GM12801 (cell line): ENCODE data around the gene ELFN2.

Experiments used
- CTCF ChIP-seq: IDR thresholded peaks from one replicate; pipeline ENCODE4 v1.5.1; 2011; ENCODE audit warnings: control low read depth; ENCODE audit not compliant: insufficient read length; ENCODE audit errors: extremely low read depth

The ELFN2 gene

GRCh38 chr22:37460684-37461083 lies 33.4 kb upstream of the ELFN2 start:
- TF ChIP-seq CTCF: no peak

DNA sequence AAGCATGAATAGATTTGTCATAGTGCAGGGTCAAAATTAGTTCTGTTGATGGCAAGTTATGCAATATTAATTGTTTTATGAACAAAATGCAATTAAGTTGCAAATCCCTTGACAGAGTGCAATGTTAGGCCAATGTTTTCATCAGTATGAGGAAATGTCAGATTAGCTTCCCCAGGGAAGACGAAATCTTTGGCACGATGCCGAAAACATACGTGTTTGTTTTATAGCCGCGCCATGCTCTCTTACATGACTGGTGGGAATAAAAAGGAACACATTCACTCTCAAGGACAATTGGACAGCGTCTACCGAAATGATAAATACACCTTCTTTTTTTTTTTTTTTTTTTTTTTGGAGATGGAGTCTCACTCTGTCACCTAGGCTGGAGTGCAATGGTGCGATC lies 31.9 kb upstream of the ELFN2 start:
- no peak for TF ChIP-seq CTCF

DNA sequence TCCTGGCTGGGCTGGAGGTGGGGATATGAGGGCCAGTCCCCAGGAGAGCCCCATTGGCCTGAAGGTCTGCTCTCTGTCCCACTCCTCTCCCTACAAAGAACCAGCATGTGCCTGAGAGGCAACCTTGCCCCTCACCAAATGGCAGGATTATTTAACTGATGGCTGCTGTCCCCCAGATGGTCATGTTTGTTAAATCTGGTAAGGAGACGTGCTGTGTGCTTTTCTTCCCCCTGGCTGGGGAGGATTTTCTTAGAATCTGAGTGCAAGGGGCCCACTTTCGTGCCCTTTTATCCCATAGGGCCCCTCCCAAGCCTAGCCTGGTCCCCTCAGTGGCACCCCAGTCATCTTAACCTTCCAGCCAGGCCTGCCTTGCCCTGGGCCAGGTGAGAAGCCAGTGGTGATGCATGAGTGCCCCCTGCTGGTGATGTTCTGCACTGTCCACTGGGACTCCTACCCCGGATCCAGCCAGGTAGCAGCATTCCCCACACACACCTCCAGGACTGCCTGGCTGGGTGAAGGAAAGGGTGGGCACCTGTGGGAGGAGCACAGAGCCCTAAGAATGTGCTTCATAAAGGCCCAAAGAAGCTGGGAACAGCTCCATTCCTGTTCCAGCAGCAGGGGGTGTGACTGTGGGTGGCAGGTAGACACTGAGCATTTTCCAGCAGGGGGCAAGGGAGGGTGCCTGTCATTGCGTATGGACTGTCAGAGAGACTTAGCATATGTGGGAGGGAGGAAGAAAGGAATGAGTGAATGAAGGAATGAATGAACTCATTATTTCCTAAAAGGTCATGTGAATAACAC lies 30.0 kb upstream of the ELFN2 start:
- peak; percentile 85 for TF ChIP-seq CTCF

DNA sequence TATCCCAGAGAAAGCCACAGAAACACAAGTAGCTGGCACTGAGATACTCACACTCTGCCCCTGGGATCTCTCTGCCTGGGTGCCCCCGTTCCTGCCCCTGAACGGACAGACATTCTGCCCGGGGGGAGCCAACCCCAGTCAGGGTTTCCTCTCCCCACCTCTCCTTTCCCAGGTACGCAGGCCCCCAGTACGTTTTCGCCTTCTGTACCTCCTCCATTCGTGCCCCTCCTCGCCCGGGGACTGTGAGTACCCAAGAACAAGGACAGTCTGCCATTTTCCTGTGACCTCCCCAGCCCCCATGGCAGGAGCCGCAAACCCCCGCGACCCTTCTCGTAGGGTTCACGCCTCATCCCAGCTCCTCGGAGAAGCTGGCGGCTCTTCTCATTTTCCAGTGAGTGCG lies 29.1 kb upstream of the ELFN2 start:
- TF ChIP-seq CTCF: no peak

DNA sequence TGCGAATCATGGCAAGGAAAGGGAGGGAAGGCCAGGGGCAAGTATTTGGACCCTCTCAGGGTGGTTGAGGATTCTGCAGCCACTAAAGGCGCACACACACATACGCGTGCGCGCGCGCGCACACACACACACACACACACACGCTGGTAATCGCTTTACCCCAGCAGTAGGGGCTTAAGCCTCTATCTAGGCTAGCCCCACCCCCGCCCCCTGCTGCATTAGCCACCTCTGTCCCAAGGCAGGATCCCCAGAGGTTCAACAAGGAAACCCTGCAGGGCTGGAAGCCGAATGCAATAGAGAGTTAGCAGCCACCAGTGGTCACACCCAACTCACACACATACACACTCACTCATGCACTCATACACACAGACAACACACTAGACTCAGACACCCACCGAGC lies 28.6 kb upstream of the ELFN2 start:
- TF ChIP-seq CTCF: no peak

DNA sequence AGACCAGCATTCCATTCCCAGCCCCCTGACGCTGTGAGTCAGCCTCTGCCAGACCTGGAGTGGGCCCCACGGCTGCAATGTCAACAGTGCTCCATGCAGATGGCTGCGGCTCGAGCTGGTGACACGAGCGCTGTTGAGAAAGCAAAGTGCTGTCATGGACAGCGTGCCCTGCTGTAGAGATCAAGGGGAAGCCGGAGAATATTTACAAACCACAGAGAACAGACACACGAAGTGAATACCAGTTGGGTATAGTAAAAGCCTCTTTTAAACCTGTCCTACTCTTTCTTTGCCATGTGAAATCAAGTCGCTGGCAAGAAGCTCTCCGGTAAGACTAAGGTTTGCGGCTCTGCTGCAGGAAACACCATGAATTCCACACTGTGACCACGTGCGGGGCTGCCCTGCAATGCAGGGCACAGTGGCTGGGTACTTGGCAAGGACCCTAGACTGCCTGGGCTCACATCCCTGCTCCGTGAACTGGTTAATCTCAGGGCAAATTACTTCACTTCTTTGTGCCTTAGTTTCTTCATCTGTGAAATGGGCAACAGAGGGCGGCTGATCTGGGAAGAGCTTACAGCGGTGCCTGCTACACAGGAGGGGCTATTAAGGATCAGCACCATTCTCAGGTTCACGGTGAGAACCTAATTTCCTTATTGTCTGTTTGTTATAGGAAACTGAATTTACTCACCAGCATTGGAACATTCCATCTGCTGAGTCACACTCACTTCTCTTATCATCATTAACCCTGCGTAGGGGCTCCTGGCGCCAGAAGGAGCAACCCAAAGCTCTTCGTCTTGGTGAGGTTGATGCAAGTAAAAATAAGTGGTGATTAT lies 27.8 kb upstream of the ELFN2 start:
- TF ChIP-seq CTCF: no peak

GRCh38 chr22:37453696-37454095 lies 26.4 kb upstream of the ELFN2 start:
- TF ChIP-seq CTCF: no peak
